Mesenchymal stem cell (in vitro differentiated cells and primary cell): ENCODE results near the gene LARP1.
A peak's percentile ranks its signal among the peaks of the same experiment; 100 is the strongest.

ENCODE experiments used
- DNase-seq: peaks from one replicate; pipeline ENCODE4 v3.0.0-alpha.2; 2013
- H2AFZ ChIP-seq: one replicate; pipeline ENCODE4 v1.6.1; 2013; ENCODE audit warnings: low read depth, mild to moderate bottlenecking, control low read depth, inconsistent platforms, low read length, moderate library complexity
- H2AK5ac ChIP-seq: 2 replicates; pipeline ENCODE4 v1.6.1; 2013; ENCODE audit warnings: low read length, moderate library complexity, mild to moderate bottlenecking, inconsistent platforms; ENCODE audit not compliant: severe bottlenecking
- H2BK120ac ChIP-seq: one replicate; pipeline ENCODE4 v1.6.1; 2013; ENCODE audit warnings: low read depth, mild to moderate bottlenecking, inconsistent platforms, low read length, moderate library complexity
- H2BK12ac ChIP-seq, 2 experiments: one replicate each; pipeline ENCODE4 v1.6.1; 2013; ENCODE audit warnings: inconsistent platforms in 2 of 2, low read length in 2 of 2, mild to moderate bottlenecking in 2 of 2, moderate library complexity in 2 of 2, control low read depth in 1 of 2
- H2BK15ac ChIP-seq: one replicate; pipeline ENCODE4 v1.6.1; 2013; ENCODE audit warnings: mild to moderate bottlenecking, low read depth, inconsistent platforms; ENCODE audit not compliant: poor library complexity, severe bottlenecking
- H2BK5ac ChIP-seq: 2 replicates; pipeline ENCODE4 v1.6.1; 2013; ENCODE audit warnings: low read depth, mild to moderate bottlenecking, low read length, control low read depth, inconsistent platforms; ENCODE audit not compliant: poor library complexity, severe bottlenecking
- H3K14ac ChIP-seq, 2 experiments: one replicate each; pipeline ENCODE4 v1.6.1; 2013; ENCODE audit warnings: inconsistent platforms in 2 of 2, low read length in 2 of 2, control low read depth in 1 of 2, mild to moderate bottlenecking in 1 of 2, moderate library complexity in 1 of 2
- H3K18ac ChIP-seq, 2 experiments: one replicate each; pipeline ENCODE4 v1.6.1; 2013; ENCODE audit warnings: inconsistent platforms in 2 of 2, low read length in 2 of 2, control low read depth in 1 of 2, low read depth in 1 of 2, mild to moderate bottlenecking in 1 of 2
- H3K23ac ChIP-seq, 2 experiments: one replicate each; pipeline ENCODE4 v1.6.1; 2013; ENCODE audit warnings: inconsistent platforms in 2 of 2, low read length in 2 of 2, mild to moderate bottlenecking in 2 of 2, moderate library complexity in 2 of 2, control low read depth in 1 of 2
- H3K27ac ChIP-seq: 2 replicates; pipeline ENCODE4 v1.5.1; 2013; ENCODE audit warnings: mild to moderate bottlenecking, moderate library complexity, low read length, control low read depth, inconsistent platforms; ENCODE audit not compliant: poor library complexity, severe bottlenecking
- H3K27me3 ChIP-seq, 2 experiments: 2 replicates each; pipeline versions ENCODE4 v1.6.1 to v1.7.0; 2013; ENCODE audit warnings: low read length in 2 of 2, mild to moderate bottlenecking in 2 of 2, moderate library complexity in 2 of 2, control low read depth in 1 of 2, inconsistent platforms in 1 of 2; ENCODE audit not compliant: control insufficient read depth in 1 of 2, insufficient read depth in 1 of 2
- H3K36me3 ChIP-seq, 2 experiments: 2 replicates each; pipeline versions ENCODE4 v1.6.1 to v1.7.0; 2013; ENCODE audit warnings: low read length in 2 of 2, control low read depth in 1 of 2, inconsistent platforms in 1 of 2, low read depth in 1 of 2, mild to moderate bottlenecking in 1 of 2; ENCODE audit not compliant: insufficient read depth in 2 of 2, control insufficient read depth in 1 of 2
- H3K4ac ChIP-seq, 2 experiments: one replicate each; pipeline ENCODE4 v1.6.1; 2013; ENCODE audit warnings: inconsistent platforms in 2 of 2, low read length in 2 of 2, mild to moderate bottlenecking in 2 of 2, moderate library complexity in 2 of 2, control low read depth in 1 of 2, low read depth in 1 of 2
- H3K4me1 ChIP-seq: 2 replicates; pipeline ENCODE4 v1.6.1; 2013; ENCODE audit warnings: low read depth, low read length, control low read depth; ENCODE audit not compliant: control insufficient read depth, insufficient read depth
- H3K4me2 ChIP-seq: 2 replicates; pipeline ENCODE4 v1.6.1; 2013; ENCODE audit warnings: low read length, mild to moderate bottlenecking, inconsistent platforms; ENCODE audit not compliant: poor library complexity, severe bottlenecking
- H3K4me3 ChIP-seq, 2 experiments: 2 replicates each; pipeline versions ENCODE4 v1.5.1 to v1.7.0; 2013; ENCODE audit warnings: low read length in 2 of 2, mild to moderate bottlenecking in 2 of 2, control low read depth in 1 of 2, low read depth in 1 of 2; ENCODE audit not compliant: insufficient read depth in 1 of 2
- H3K79me1 ChIP-seq: replicated peaks from 2 replicates; pipeline ENCODE4 v1.6.1; 2013; ENCODE audit warnings: mild to moderate bottlenecking, control low read depth, low read length, inconsistent platforms; ENCODE audit not compliant: poor library complexity, severe bottlenecking
- H3K9ac ChIP-seq: 2 replicates; pipeline ENCODE4 v1.7.0; 2013; ENCODE audit warnings: mild to moderate bottlenecking, low read length, moderate library complexity
- H3K9me3 ChIP-seq: 2 replicates; pipeline ENCODE4 v1.7.0; 2013; ENCODE audit warnings: mild to moderate bottlenecking, low read length; ENCODE audit not compliant: control insufficient read depth
- H4K8ac ChIP-seq: one replicate; pipeline ENCODE4 v1.6.1; 2013; ENCODE audit warnings: inconsistent platforms, mild to moderate bottlenecking, low read length, moderate library complexity
- H4K91ac ChIP-seq: one replicate; pipeline ENCODE4 v1.6.1; 2013; ENCODE audit warnings: mild to moderate bottlenecking, low read length, inconsistent platforms
- WGBS: methylation state at CpG from one replicate; pipeline ENCODE4 v1.1.7; 2013; ENCODE audit warnings: mixed read lengths; 5-methylcytosine and 5-hydroxymethylcytosine counted together

The LARP1 gene

DNA sequence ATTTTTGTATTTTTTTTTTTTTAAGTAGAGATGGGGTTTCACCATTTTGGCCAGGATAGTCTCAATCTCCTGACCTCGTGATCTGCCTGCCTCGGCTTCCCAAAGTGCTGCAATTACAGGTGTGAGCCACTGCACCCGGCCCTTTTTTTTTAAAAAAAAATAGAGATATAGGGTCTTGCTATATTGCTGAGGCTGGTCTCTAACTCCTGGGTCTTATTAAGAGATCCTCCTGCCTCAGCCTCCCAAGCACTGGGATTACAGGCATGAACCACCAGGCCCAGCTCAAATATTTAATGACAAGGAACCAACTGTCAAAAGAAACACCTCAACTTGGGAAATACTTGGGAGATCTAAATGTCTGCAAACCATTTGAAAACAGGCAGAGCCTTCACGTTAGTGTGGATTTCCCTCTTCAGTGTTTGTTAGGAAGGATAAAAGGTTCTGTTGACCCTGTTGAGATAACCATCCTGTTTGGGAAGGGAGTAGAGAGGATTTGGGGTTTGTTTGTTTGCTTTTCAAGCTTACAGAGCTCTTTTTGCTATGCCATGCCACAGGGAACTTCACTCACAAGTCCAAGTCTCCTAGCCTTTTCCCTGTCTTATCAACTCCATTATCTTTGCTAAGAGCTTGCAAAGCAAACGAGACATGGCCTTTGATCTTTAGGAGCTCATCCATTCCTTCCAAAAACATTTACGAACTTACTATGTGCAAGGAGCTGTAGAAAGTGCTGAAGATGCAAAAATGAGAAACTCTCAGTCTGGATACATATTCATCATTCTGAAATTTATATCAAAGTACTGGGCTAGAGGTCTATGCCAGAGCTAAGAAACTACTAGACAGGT, 87.7 kb downstream of the LARP1 start:
- WGBS, result 64% methylated on average over 4 of the region's 6 CpGs
- Histone ChIP-seq H3K27ac (no peak overlapping the region), H3K9ac (no peak overlapping the region), H3K27me3 (no peaks in the 10 kb centered on the region), H4K91ac (no peak overlapping the region), H2BK15ac (no peak overlapping the region), H3K4me1 (no peaks in the 10 kb centered on the region), H3K9me3 (no peaks in the 10 kb centered on the region), H2BK5ac (no peak overlapping the region), H3K79me1 (peaks cover 2% of the 10 kb centered on the region), H3K4me2 (no peak overlapping the region), H2AFZ (no peak overlapping the region), H3K18ac (no peak overlapping the region), H2BK12ac (no peak overlapping the region), H3K14ac (no peak overlapping the region), H2BK120ac (no peak overlapping the region), H4K8ac (no peak overlapping the region), H2AK5ac (no peak overlapping the region), H3K4me3 (no peak overlapping the region), H3K4ac (no peak overlapping the region), H3K36me3 (peaks cover under 1 to 33% of the 10 kb centered on the region in 2 experiments), H3K23ac (no peak overlapping the region)
- DNase-seq, result no peak

DNA sequence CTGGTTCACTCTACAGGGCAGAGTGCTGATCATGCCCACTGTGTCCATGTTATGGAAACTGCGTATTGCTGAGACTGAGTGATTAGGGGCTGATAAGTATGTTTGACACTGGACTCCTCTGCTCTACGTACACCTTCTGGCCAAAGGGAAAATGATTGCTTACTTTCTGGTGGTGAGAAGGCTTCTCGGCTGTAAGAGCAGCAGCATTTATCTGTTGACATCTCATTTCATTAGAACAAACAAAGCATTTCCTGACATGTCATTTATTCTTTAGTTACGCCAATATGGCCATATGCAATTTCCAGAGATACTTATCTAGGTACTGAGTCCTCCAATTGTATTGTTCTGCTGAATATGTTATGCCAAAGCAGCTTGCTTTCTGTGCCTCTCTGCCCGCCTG, 89.6 kb downstream of the LARP1 start:
- Histone ChIP-seq H4K8ac (no peak overlapping the region), H3K36me3 (peaks cover 0 to 31% of the 10 kb centered on the region in 2 experiments), H3K4me3 (no peak overlapping the region), H3K79me1 (peaks cover 2% of the 10 kb centered on the region), H2BK5ac (no peak overlapping the region), H4K91ac (no peak overlapping the region), H2BK15ac (no peak overlapping the region), H3K27ac (no peak overlapping the region), H3K4ac (no peak overlapping the region), H3K9ac (no peak overlapping the region), H3K4me2 (no peak overlapping the region), H2AK5ac (no peak overlapping the region), H2BK120ac (no peak overlapping the region), H3K27me3 (no peaks in the 10 kb centered on the region), H3K14ac (no peak overlapping the region), H2AFZ (no peak overlapping the region), H3K4me1 (no peaks in the 10 kb centered on the region), H3K18ac (no peak overlapping the region), H2BK12ac (no peak overlapping the region), H3K9me3 (no peaks in the 10 kb centered on the region), H3K23ac (no peak overlapping the region)
- DNase-seq, result no peak
- 66% methylated on average over 5 of the region's 5 CpGs for WGBS

DNA sequence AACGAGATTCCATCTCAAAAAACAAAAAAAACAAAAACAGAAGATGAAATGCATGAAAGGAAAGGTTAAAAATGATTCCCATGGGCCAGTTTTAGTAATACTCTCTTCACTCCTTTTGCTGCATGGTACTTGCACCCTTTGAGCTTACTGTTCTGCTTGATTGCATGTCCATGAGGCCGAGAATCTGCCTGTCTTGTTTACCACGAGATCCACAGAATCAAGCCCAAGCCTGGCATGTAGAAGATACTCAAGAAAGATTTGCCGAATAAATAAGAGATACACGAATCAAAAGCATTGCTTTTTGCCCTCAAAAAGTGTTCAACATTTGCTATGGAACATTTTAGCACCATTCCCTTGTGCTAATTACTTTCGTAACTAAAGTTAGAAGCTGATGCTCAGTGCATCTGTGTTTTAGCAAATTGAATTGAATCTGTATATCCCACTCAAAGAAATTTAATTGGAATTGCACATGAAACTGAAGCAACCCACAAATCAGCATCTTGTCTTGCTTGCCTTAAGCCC, 94.1 kb downstream of the LARP1 start:
- Histone ChIP-seq H2AFZ (no peak overlapping the region), H2BK120ac (no peak overlapping the region), H3K9me3 (no peaks in the 10 kb centered on the region), H3K18ac (no peak overlapping the region), H2BK5ac (no peak overlapping the region), H2BK12ac (no peak overlapping the region), H3K4ac (no peak overlapping the region), H4K8ac (no peak overlapping the region), H2AK5ac (no peak overlapping the region), H3K27me3 (no peaks in the 10 kb centered on the region), H2BK15ac (no peak overlapping the region), H3K36me3 (peaks cover 0 to 24% of the 10 kb centered on the region in 2 experiments), H3K27ac (no peak overlapping the region), H3K4me1 (peaks cover 3% of the 10 kb centered on the region), H3K14ac (no peak overlapping the region), H3K79me1 (no peaks in the 10 kb centered on the region), H3K23ac (no peak overlapping the region), H4K91ac (no peak overlapping the region), H3K4me3 (peak overlapping the region in 1 of 2 experiments; percentile 85), H3K9ac (peak overlapping the region; percentile 91), H3K4me2 (no peak overlapping the region)
- 88% methylated on average over 5 of the region's 6 CpGs for WGBS
- DNase-seq, result no peak

DNA sequence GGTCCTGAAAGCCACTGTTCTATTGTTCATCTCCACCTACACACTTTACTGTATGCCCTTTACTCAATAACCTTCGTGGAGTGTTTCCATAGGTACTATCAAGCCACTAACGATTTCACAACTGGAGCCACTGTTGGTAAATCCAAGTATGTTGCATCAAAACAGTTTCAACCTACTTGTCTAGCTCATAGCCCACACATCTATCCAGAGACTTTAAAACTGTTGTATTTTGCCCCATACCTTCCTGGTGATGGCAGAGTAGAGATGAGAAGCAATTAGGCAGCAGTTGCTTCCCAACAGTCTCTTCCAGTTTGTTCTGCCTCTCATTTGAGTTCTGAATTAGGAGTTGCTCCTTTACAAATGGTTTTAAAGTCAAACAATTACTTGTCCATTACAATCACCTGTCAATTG, 94.6 kb downstream of the LARP1 start:
- Histone ChIP-seq H3K18ac (no peak overlapping the region), H2AFZ (no peak overlapping the region), H3K9me3 (no peaks in the 10 kb centered on the region), H3K79me1 (no peaks in the 10 kb centered on the region), H3K23ac (no peak overlapping the region), H3K4me2 (peak overlapping the region; percentile 60), H2BK12ac (no peak overlapping the region), H3K36me3 (peaks cover 0 to 20% of the 10 kb centered on the region in 2 experiments), H3K9ac (peak overlapping the region; percentile 91), H4K91ac (no peak overlapping the region), H3K4ac (peak overlapping the region in 1 of 2 experiments; percentile 39), H2BK15ac (no peak overlapping the region), H2AK5ac (no peak overlapping the region), H2BK5ac (no peak overlapping the region), H4K8ac (no peak overlapping the region), H3K4me1 (peaks cover 3% of the 10 kb centered on the region), H3K4me3 (peak overlapping the region in 1 of 2 experiments; percentile 85), H3K27ac (peak overlapping the region; percentile 31), H2BK120ac (no peak overlapping the region), H3K14ac (no peak overlapping the region), H3K27me3 (no peaks in the 10 kb centered on the region)
- 93% methylated on average over 2 of the region's 2 CpGs for WGBS
- peak; percentile 62 for DNase-seq
